GM23248 (cell line): Measurements from ENCODE around the gene CDC7. TPM values are rescaled to one million over a fixed set of nuclear protein-coding genes. Genes with fewer than 3 reads are reported as not detected.

Experiments
- DNase-seq: peaks from one replicate; pipeline ENCODE4 v3.0.0-alpha.2; 2015
- H2AFZ ChIP-seq: fragments of 200-600 bp; sonication (generic); 2 replicates; pipeline ENCODE4 v1.6.1; 2016; ENCODE audit warnings: antibody characterized with exemption
- H3F3A ChIP-seq: fragments of 200-600 bp; sonication (generic); 2 replicates; pipeline ENCODE4 v1.6.1; 2016; ENCODE audit warnings: mild to moderate bottlenecking, antibody characterized with exemption, mixed run types; ENCODE audit not compliant: insufficient read depth
- H3K27ac ChIP-seq: fragments of 200-600 bp; sonication (generic); 2 replicates; pipeline ENCODE4 v1.5.1; 2016; ENCODE audit warnings: mild to moderate bottlenecking
- H3K27me3 ChIP-seq: fragments of 200-600 bp; sonication (generic); replicated peaks from 2 replicates; pipeline ENCODE4 v1.6.1; 2016; ENCODE audit warnings: mild to moderate bottlenecking; ENCODE audit not compliant: insufficient read depth
- H3K36me3 ChIP-seq: fragments of 200-600 bp; sonication (generic); 2 replicates; pipeline ENCODE4 v1.6.1; 2016; ENCODE audit warnings: low read depth, mild to moderate bottlenecking
- H3K4me1 ChIP-seq: fragments of 200-600 bp; sonication (generic); 2 replicates; pipeline ENCODE4 v1.6.1; 2016; ENCODE audit warnings: mild to moderate bottlenecking; ENCODE audit not compliant: insufficient read depth
- H3K4me2 ChIP-seq: fragments of 200-600 bp; sonication (generic); one replicate; pipeline ENCODE4 v1.6.1; 2016; ENCODE audit warnings: mild to moderate bottlenecking; ENCODE audit not compliant: unreplicated experiment
- H3K4me3 ChIP-seq: fragments of 200-600 bp; sonication (generic); 2 replicates; pipeline ENCODE4 v1.5.1; 2016; ENCODE audit warnings: mild to moderate bottlenecking
- H3K79me2 ChIP-seq: fragments of 200-600 bp; sonication (generic); 2 replicates; pipeline ENCODE4 v1.6.1; 2016; ENCODE audit warnings: mild to moderate bottlenecking; ENCODE audit not compliant: insufficient read depth
- H3K9ac ChIP-seq: fragments of 200-600 bp; sonication (generic); 2 replicates; pipeline ENCODE4 v1.6.1; 2016; ENCODE audit warnings: mild to moderate bottlenecking
- H3K9me2 ChIP-seq: fragments of 200-600 bp; sonication (generic); 2 replicates; pipeline ENCODE4 v1.6.1; 2016; ENCODE audit warnings: mixed run types, mild to moderate bottlenecking, moderate library complexity; ENCODE audit not compliant: insufficient read depth
- H3K9me3 ChIP-seq: fragments of 200-600 bp; sonication (generic); one replicate; pipeline ENCODE4 v1.6.1; 2017; ENCODE audit warnings: low read depth
- H4K20me1 ChIP-seq: fragments of 200-600 bp; sonication (generic); 2 replicates; pipeline ENCODE4 v1.6.0; 2016; ENCODE audit not compliant: insufficient read depth
- EZH2 ChIP-seq: fragments of 200-600 bp; sonication (generic); IDR thresholded peaks from 2 replicates; pipeline ENCODE4 v1.6.1; 2018; ENCODE audit warnings: antibody characterized with exemption, mild to moderate bottlenecking; ENCODE audit not compliant: insufficient read depth, poor library complexity, severe bottlenecking
- EZH2phosphoT487 ChIP-seq: fragments of 200-600 bp; sonication (generic); IDR thresholded peaks from 2 replicates; pipeline ENCODE4 v1.6.1; 2018; ENCODE audit warnings: antibody characterized with exemption, moderate library complexity, mild to moderate bottlenecking, low read depth; ENCODE audit not compliant: insufficient read depth
- WGBS, 2 experiments: methylation state at CpG; one replicate each; pipeline ENCODE4 v1.1.6; 2015 to 2017; ENCODE audit warnings: low lambda C conversion rate in 2 of 2, low coverage in 1 of 2; ENCODE audit errors: missing lambda C conversion rate in 2 of 2; 5-methylcytosine and 5-hydroxymethylcytosine counted together
- in situ Hi-C: fragments of 300-500 bp; cut with MboI; formaldehyde crosslinking; loops from 2 replicates; pipeline ENCODE4 v1.15.0; 2020
- polyA plus RNA-seq: library from polyadenylated mRNA; unstranded; fragments of >200 nt; fragmentation: Nextera tagmentation; extraction: Ambion mirVana; gene quantifications from 2 replicates; pipeline ENCODE4 v1.2.1, GENCODE V29; 2016
- total RNA-seq: library from RNA; depleted of rRNA; stranded (reverse); fragments of >200 nt; shearing (Covaris generic); gene quantifications from 2 replicates; pipeline ENCODE4 v1.2.3, GENCODE V29; 2014

CDC7 gene
- total and polyA plus RNA-seq, 2 experiments from 2014 or later = 3.5 to 4.7 TPM

DNA sequence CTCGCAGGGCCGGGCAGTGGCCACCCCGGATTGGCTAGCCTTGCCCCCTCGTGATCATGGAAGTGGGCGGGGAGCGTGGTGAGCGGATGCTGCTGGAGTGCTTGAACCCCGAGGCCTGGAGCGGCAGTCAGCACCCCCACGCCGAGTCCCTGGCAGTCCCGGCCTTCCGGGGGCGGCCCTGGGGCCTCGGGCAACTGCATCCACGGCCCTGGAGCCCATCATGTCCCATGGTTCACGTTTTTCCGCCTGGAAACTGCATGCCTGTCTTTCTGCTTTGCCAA, 45.6 kb downstream of the CDC7 start:
- H3K4me3 ChIP-seq = no peak overlapping the region
- H3K79me2 ChIP-seq = no peaks in the 10 kb centered on the region
- no peak overlapping the region for H3K27ac ChIP-seq
- H3F3A ChIP-seq = no peaks in the 10 kb centered on the region
- WGBS, 2 experiments = 83 to 90% methylated on average over 16 to 17 of the region's 18 CpGs
- no peak overlapping the region for H3K9ac ChIP-seq
- in situ Hi-C loops = no loop called here
- no peaks in the 10 kb centered on the region for H3K4me1 ChIP-seq
- no peak overlapping the region for H3K4me2 ChIP-seq
- H4K20me1 ChIP-seq = no peaks in the 10 kb centered on the region
- H3K9me3 ChIP-seq = no peaks in the 10 kb centered on the region
- DNase-seq = no peak
- H3K9me2 ChIP-seq = no peaks in the 10 kb centered on the region
- TF ChIP-seq EZH2 = no peak
- no peak for TF ChIP-seq EZH2phosphoT487
- no peak overlapping the region for H2AFZ ChIP-seq
- no peaks in the 10 kb centered on the region for H3K36me3 ChIP-seq
- no peaks in the 10 kb centered on the region for H3K27me3 ChIP-seq

DNA sequence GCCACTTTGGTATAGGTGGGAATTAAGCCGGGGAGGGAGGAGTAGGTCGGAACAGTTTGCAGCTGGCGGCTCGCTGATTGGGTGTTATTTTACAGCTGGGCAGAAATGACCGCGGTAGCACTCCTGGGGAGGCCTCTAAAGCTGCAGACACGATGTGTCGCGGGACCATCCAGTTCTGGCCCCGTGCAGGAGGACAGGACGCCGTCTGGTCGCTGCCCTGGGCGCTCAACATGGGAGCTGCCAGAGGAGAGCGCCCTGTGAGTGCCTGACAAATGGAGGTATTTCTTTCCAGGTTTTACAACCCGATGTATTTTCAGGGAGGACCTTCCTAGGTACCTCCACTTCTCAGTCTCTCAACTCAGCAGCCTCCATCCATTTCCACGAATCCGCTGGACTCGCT, 46.2 kb downstream of the CDC7 start:
- peaks cover 2% of the 10 kb centered on the region; the same call in 1 of the 2 replicates for H3K4me1 ChIP-seq
- WGBS, 2 experiments = 92 to 94% methylated on average over 18 to 19 of the region's 19 CpGs
- no peak overlapping the region for H3K4me3 ChIP-seq
- H3K9me3 ChIP-seq = no peaks in the 10 kb centered on the region
- no peak overlapping the region for H2AFZ ChIP-seq
- H3K9me2 ChIP-seq = no peaks in the 10 kb centered on the region
- H4K20me1 ChIP-seq = no peaks in the 10 kb centered on the region
- no peaks in the 10 kb centered on the region for H3K27me3 ChIP-seq
- in situ Hi-C loops = no loop called here
- H3K4me2 ChIP-seq = no peak overlapping the region
- H3K36me3 ChIP-seq = no peaks in the 10 kb centered on the region
- H3K27ac ChIP-seq = no peak overlapping the region
- no peak for TF ChIP-seq EZH2phosphoT487
- TF ChIP-seq EZH2 = no peak
- H3K79me2 ChIP-seq = no peaks in the 10 kb centered on the region
- H3K9ac ChIP-seq = no peak overlapping the region
- H3F3A ChIP-seq = peaks cover 4% of the 10 kb centered on the region
- DNase-seq = no peak

DNA sequence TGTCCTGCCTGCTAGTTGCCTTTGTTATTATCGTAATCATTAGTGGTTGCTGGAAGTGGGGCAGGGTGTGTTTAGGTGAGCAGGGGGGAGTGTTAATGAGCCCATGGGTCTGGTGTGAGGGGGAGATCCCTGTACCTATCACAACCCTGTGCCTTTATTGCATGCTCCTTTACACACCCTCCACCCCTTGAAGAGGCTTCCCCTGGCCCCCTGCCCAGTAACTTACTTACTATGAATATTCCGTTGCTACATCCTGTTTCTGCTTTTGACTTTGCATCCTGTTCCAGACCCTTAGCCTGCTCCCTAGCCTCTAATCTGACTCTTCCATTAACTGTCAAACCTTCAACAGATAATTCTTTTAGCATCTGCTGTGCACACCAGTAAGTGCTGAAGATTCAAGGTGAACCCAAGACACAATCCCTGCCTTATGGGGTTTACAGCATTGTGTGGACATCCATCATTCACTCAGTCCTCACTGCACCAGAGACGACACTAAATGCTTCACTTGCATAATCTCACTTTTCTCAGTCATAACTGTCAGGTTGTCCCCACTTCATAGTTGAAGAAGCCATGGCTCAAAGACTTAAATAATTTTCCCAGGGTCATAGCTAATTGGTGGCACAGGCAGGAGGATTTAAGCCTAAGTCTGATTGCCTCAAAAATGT, 47.9 kb downstream of the CDC7 start:
- Histone ChIP-seq H3K27ac (no peak overlapping the region), H3K9me3 (no peaks in the 10 kb centered on the region), H3K36me3 (no peaks in the 10 kb centered on the region), H3K4me3 (no peak overlapping the region), H3F3A (peaks cover 7% of the 10 kb centered on the region), H3K4me2 (no peak overlapping the region), H3K9me2 (no peaks in the 10 kb centered on the region), H2AFZ (no peak overlapping the region), H3K79me2 (no peaks in the 10 kb centered on the region), H3K27me3 (no peaks in the 10 kb centered on the region), H3K9ac (no peak overlapping the region), H4K20me1 (no peaks in the 10 kb centered on the region), H3K4me1 (peaks cover 19% of the 10 kb centered on the region)
- 95 to 99% methylated on average over 3 of the region's 3 CpGs for WGBS, 2 experiments
- in situ Hi-C loops = no loop called here
- DNase-seq = no peak
- TF ChIP-seq EZH2phosphoT487 (no peak), EZH2 (no peak)

DNA sequence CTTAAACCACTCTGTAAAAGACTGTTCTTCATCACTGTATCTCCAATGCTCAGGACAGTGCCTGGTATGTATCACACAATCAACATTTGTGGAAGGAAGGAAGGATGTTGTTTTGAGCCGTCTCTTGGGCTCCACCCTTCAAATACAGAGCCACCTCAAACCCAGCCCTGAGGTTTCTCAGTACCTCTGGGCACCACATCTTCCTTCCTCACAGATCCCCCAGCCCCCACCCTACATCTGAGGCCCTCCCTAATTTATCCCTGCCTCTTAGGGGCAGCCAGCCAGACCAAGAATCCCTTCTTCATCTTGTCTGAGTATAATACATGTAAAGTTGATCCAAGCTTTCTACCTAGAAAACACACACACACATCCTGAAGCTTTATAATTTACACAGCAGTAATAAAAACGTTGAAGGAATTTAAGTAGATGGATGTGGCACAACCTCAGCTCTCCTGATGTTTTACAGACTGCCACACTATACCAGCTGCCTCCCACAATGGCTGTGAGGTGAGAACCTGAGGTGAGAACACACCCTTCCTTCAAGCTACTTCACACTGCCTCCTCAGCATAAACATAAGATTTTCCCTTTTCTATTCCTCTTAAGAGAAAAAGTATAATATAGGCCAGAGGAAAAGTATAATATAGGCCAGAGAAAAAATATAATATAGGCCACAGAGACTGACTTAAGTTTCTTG, 48.5 kb downstream of the CDC7 start:
- Histone ChIP-seq H3K9me2 (no peaks in the 10 kb centered on the region), H4K20me1 (no peaks in the 10 kb centered on the region), H3K27ac (no peak overlapping the region), H3K36me3 (no peaks in the 10 kb centered on the region), H3K4me3 (no peak overlapping the region), H3F3A (peaks cover 7% of the 10 kb centered on the region), H3K9me3 (no peaks in the 10 kb centered on the region), H3K9ac (no peak overlapping the region), H3K4me2 (no peak overlapping the region), H3K4me1 (peaks cover 22% of the 10 kb centered on the region), H2AFZ (no peak overlapping the region), H3K27me3 (no peaks in the 10 kb centered on the region), H3K79me2 (no peaks in the 10 kb centered on the region)
- in situ Hi-C loops = no loop called here
- 14 to 25% methylated on average over 2 of the region's 2 CpGs for WGBS, 2 experiments
- TF ChIP-seq EZH2 = no peak
- no peak for TF ChIP-seq EZH2phosphoT487
- no peak for DNase-seq
